HCEC 1CT (cell line): ENCODE data around the gene HNRNPCL4.
"Not testable (repeated sequence)": the region's sequence is repeated elsewhere in the genome, so short reads cannot be mapped to it uniquely, and the experiment has no call there.

Experiments used
- DNase-seq: peaks from one replicate; pipeline ENCODE4 v3.0.0-alpha.2; 2017

Gene HNRNPCL4

DNA sequence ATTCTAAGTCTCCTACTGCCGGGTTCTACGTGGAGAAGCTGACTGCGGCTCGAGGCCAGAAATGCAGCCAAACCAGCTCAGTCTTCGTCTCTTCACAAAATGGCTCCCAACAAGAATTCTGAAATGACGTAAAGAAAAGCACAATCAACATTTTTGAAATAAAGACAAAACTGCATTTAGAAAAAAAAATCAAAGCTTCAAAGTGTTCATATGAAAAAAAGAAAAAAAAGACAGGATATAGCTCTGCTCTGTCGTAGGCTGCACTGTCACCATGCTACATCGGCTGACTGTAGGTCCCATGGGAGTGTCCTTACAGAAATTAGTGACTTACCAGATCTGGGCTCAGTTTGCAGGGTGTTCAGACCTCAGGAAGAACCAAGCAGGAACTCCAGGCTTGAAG, at the start of gene HNRNPCL4:
HNRNPCL4 (minus strand) TSS at position 101 of the 400 bp plus-strand sequence. CDS start 164 bp downstream, outside the sequence.
- not testable (repeated sequence) for DNase-seq

DNA sequence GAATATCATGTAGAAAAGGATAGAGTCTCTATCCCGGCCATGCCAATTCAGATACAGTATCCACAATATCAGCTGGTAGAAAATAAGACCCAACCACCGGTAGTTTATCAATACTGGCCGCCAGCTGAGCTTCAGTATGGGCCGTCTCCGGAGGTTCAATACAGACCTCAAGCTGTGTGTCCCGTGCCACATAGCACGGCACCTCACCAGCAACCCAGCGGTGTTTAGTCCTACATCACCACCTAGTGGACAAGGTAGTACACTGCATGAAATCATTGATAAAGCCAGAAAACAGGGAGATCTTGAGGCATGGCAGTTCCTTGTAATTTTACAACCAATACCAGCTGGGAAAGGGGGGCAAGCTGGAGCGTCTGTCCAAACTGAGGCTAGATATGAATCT, 43.3 kb upstream of the HNRNPCL4 start:
- not testable (repeated sequence) for DNase-seq

DNA sequence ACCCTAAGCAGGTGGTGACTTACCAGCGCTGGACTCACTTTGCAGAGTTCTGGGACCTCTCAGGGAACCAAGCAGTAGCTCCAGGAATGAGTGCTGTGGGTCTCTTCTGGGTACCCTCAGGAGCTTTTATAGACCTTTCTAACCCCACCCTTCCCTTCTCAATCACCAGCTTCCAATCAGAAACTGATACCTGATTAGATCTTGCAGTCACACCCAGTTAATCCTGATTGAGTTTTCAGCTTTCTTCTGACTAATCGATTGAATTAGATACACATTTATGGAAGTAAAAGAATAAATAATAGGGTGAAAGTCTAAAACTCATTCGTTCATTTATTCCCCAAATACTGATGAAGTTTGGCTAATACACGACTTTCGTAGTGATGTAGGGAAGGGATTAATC, 35.9 kb upstream of the HNRNPCL4 start, which contains the start of gene PRAMEF13:
PRAMEF13 (minus strand) TSS at position 101 of the 400 bp plus-strand sequence. CDS start 1,820 bp downstream, outside the sequence.
- DNase-seq: not testable (repeated sequence)

DNA sequence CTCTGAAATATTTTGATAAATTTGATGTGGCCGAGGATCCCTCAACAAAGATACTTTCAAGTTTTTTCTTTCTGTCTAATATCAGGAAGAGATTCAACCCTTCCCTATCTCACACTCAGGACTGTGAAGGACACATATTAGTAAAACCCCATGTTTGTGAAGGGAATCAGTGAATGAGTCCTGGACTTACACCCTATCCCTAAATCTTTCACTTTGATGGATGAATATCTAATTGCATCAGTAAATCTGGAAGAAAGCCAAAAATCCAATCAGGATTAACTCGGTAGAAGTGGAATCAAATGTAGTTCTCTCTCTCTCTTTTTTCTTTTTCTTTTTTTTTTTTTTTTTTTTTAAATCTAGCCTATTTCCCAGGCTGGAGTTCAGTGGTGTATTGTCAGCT, 6.1 kb upstream of the HNRNPCL4 start, which contains the start of gene PRAMEF9:
PRAMEF9 (plus strand) TSS at position 301 of the 400 bp plus-strand sequence. CDS start 3,433 bp downstream, outside the sequence.
- not testable (repeated sequence) for DNase-seq

DNA sequence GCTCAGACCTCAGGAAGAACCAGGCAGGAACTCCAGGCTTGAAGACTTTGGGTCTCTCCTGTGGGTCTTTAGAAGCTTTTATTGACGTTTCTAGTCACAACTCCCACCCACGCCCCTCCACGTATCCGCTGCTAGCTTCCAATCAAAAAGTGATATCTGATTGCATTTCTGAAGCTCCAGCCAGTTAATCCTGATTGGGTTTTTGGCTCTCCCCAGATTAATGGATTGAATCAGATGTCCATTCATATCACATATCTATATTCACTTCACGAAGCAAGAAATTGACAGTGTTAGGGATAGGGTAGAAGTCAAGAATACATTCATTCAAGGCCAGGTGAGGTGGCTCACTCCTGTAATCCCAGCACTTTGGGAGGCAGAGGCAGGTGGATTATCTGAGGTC, 9.5 kb downstream of the HNRNPCL4 start, which contains the start of gene PRAMEF26:
PRAMEF26 (minus strand) TSS at position 101 of the 400 bp plus-strand sequence. CDS start 2,914 bp downstream, outside the sequence.
- DNase-seq: not testable (repeated sequence)

DNA sequence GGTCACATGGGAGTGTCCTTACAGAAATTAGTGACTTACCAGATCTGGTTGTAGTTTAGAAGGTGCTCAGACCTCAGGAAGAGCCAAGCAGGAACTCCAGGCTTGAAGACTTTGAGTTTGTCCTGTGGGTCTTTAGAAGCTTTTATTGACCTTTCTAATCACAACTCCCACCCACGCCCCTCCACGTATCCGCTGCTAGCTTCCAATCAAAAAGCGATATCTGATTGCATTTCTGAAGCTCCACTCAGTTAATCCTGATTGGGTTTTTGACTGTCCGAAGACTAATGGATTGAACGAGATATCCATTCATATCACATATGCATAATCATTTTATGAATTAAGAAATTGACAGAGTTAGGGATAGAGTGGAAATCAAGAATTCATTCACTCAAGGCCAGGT, 48.7 kb downstream of the HNRNPCL4 start, which contains the start of gene HNRNPCL2:
HNRNPCL2 (minus strand) TSS at position 101 of the 400 bp plus-strand sequence. CDS start 454 bp downstream, outside the sequence.
- not testable (repeated sequence) for DNase-seq
